T-cell (primary cell): ENCODE results near the gene PCMTD2. TPM values are rescaled to one million over a fixed set of nuclear protein-coding genes. Genes with fewer than 3 reads are reported as not detected.
A peak's percentile ranks its signal among the peaks of the same experiment; 100 is the strongest.

ENCODE experiments used
- ATAC-seq, 4 experiments: fragments of 200-7000 bp in 3 of 4; fragments of 150-1000 bp in 1 of 4; cut with Tn5 transposase; replicated peaks in 1 of 4; 1 replicate in 3 of 4; 2 replicates in 1 of 4; pipeline ENCODE4 v1.10.0; 2021; ENCODE audit warnings: moderate library complexity in 3 of 4, mild to moderate bottlenecking in 2 of 4, moderate number of reproducible peaks in 1 of 4
- CTCF ChIA-PET, 2 donors: fragments of 300-600 bp; sonication (Branson Sonifier 250); formaldehyde crosslinking; loops; one replicate each; lab custom pipeline; 2022; ENCODE audit warnings: antibody characterized with exemption in 2 of 2; lab: Charles Lee
- POLR2A ChIA-PET, 2 donors: fragments of 300-600 bp; sonication (Branson Sonifier 250); formaldehyde crosslinking; loops; one replicate each; lab custom pipeline; 2022; ENCODE audit warnings: antibody characterized with exemption in 2 of 2; lab: Charles Lee
- DNase-seq, 35 experiments: peaks; one replicate each; pipeline versions ENCODE4 v3.0.0 to v3.0.0-alpha.2; 2013 to 2023
- H3K27ac ChIP-seq: one replicate; pipeline ENCODE4 v1.5.1; 2013; ENCODE audit warnings: low read length
- H3K27me3 ChIP-seq, 2 experiments: replicated peaks in 1 of 2; 1 replicate in 1 of 2; 2 replicates in 1 of 2; pipeline versions ENCODE4 v1.6.1 to v1.7.0; 2013; ENCODE audit warnings: low read length in 1 of 2, mixed read lengths in 1 of 2; ENCODE audit not compliant: control insufficient read depth in 2 of 2, insufficient read depth in 2 of 2; ENCODE audit errors: extremely low read depth in 1 of 2
- H3K36me3 ChIP-seq, 2 donors: 1 replicate in 1 of 2; 2 replicates in 1 of 2; pipeline versions ENCODE4 v1.6.1 to v1.7.0; 2013; ENCODE audit warnings: low read length in 1 of 2; ENCODE audit not compliant: control insufficient read depth in 2 of 2, insufficient read depth in 1 of 2; ENCODE audit errors: extremely low read depth in 1 of 2
- H3K4me1 ChIP-seq, 2 experiments: 1 replicate in 1 of 2; 2 replicates in 1 of 2; pipeline versions ENCODE4 v1.6.1 to v1.7.0; 2013; ENCODE audit warnings: low read length in 2 of 2, mixed read lengths in 1 of 2; ENCODE audit not compliant: insufficient read depth in 2 of 2, control insufficient read depth in 1 of 2; ENCODE audit errors: extremely low read depth in 1 of 2
- H3K4me3 ChIP-seq, 2 donors: 1 replicate in 1 of 2; 2 replicates in 1 of 2; pipeline versions ENCODE4 v1.5.1 to v1.7.0; 2013; ENCODE audit warnings: mild to moderate bottlenecking in 2 of 2, low read length in 1 of 2, moderate library complexity in 1 of 2; ENCODE audit not compliant: control insufficient read depth in 1 of 2; ENCODE audit errors: extremely low read depth in 1 of 2
- H3K9me3 ChIP-seq: 2 replicates; pipeline ENCODE4 v1.7.0; 2013
- H3K27ac Mint-ChIP-seq, 2 donors: one replicate each; pipeline ENCODE4 v1.8.0; 2020 to 2021; ENCODE audit warnings: mild to moderate bottlenecking in 2 of 2, mixed read lengths in 2 of 2
- H3K27me3 Mint-ChIP-seq, 2 donors: one replicate each; pipeline ENCODE4 v1.8.0; 2021 to 2022; ENCODE audit warnings: mixed read lengths in 2 of 2
- H3K36me3 Mint-ChIP-seq: one replicate; pipeline ENCODE4 v1.8.0; 2021; ENCODE audit warnings: mixed read lengths
- H3K4me1 Mint-ChIP-seq, 3 donors: one replicate each; pipeline ENCODE4 v1.8.0; 2020 to 2022; ENCODE audit warnings: mixed read lengths in 3 of 3, mild to moderate bottlenecking in 1 of 3
- H3K4me3 Mint-ChIP-seq, 3 donors: one replicate each; pipeline ENCODE4 v1.8.0; 2020 to 2022; ENCODE audit warnings: mild to moderate bottlenecking in 3 of 3, mixed read lengths in 3 of 3, moderate library complexity in 3 of 3
- H3K9me3 Mint-ChIP-seq, 3 donors: one replicate each; pipeline ENCODE4 v1.8.0; 2020 to 2022; ENCODE audit warnings: mixed read lengths in 3 of 3
- WGBS: methylation state at CpG from one replicate; pipeline ENCODE4 v1.1.5; 2013; ENCODE audit warnings: missing lambda C conversion rate; ENCODE audit not compliant: insufficient coverage; 5-methylcytosine and 5-hydroxymethylcytosine counted together
- total RNA-seq, 35 experiments: library from RNA in 6 of 35; stranded (reverse) in 6 of 35; fragments of 120-200 nt in 1 of 35; gene quantifications; one replicate each; pipeline versions ENCODE4 v1.2.1 to v1.2.4 and lab custom pipeline; 2013 to 2026

Gene PCMTD2
- total RNA-seq, 5 donors from 2014 or later (not counting 1 experiment from before 2014, with no cell fraction given): 92.0 to 175 (median 160) TPM

GRCh38 chr20:64226686-64227580 lies 28.6 kb upstream of the PCMTD2 start:
- POLR2A ChIA-PET: no interaction called here
- H3K27ac Mint-ChIP-seq: no peak overlapping the region

GRCh38 chr20:64228086-64228653 lies 27.4 kb upstream of the PCMTD2 start:
- Histone ChIP-seq H3K4me3 (no peak overlapping the region), H3K9me3 (no peaks in the 10 kb centered on the region), H3K27ac (no peak overlapping the region), H3K4me1 (peaks cover 10 to 48% of the 10 kb centered on the region in 2 experiments), H3K36me3 (no peaks in the 10 kb centered on the region), H3K27me3 (peaks cover 0 to 16% of the 10 kb centered on the region in 2 experiments)
- CTCF ChIA-PET: no interaction called here
- Mint-ChIP-seq H3K4me3 (peak overlapping the region in 1 of 3 donors; percentile 19), H3K27me3 (peaks cover 0 to 11% of the 10 kb centered on the region in 2 donors), H3K36me3 (no peaks in the 10 kb centered on the region), H3K9me3 (no peaks in the 10 kb centered on the region), H3K27ac (peak overlapping the region in 1 of 2 donors; percentile 59), H3K4me1 (peaks cover 22 to 47% (median 41%) of the 10 kb centered on the region in 3 donors)
- ATAC-seq (no peak), DNase-seq (no peak)
- 90% methylated on average over 7 of the region's 8 CpGs for WGBS
- POLR2A ChIA-PET: interaction anchor here in 1 of 2 donors (1.0 kb wide), 1 partner anchor 29 kb away, joined by 4 read pairs; no protein-coding TSS in a partner anchor

More at GRCh38 chr20:64226686-64227580, 28.6 kb upstream of the PCMTD2 start:
- H3K36me3 Mint-ChIP-seq: no peaks in the 10 kb centered on the region
- Histone ChIP-seq H3K27ac (no peak overlapping the region), H3K36me3 (no peaks in the 10 kb centered on the region), H3K9me3 (no peaks in the 10 kb centered on the region), H3K4me3 (no peak overlapping the region), H3K27me3 (peaks cover 0 to 27% of the 10 kb centered on the region in 2 experiments), H3K4me1 (peaks cover 8 to 45% of the 10 kb centered on the region in 2 experiments)
- WGBS: 72% methylated on average over 19 of the region's 25 CpGs
- H3K4me1 Mint-ChIP-seq: peaks cover 22 to 42% (median 38%) of the 10 kb centered on the region in 3 donors
- CTCF ChIA-PET: no interaction called here
- DNase-seq: peak in 23 of 35 experiments; percentile 5 to 46 (median 20)
- peak overlapping the region in 2 of 3 donors; percentile 21 to 42 for H3K4me3 Mint-ChIP-seq
- peak; percentile 67 to 87 (median 82) for ATAC-seq
- no peaks in the 10 kb centered on the region for H3K9me3 Mint-ChIP-seq
- peaks cover 0 to 11% of the 10 kb centered on the region in 2 donors for H3K27me3 Mint-ChIP-seq

- WGBS: 80% methylated on average over 10 of the region's 14 CpGs
- ChIA-PET POLR2A (no interaction called here), CTCF (no interaction called here)
- no peak for DNase-seq
- Histone ChIP-seq H3K9me3 (no peaks in the 10 kb centered on the region), H3K36me3 (no peaks in the 10 kb centered on the region), H3K4me3 (no peak overlapping the region), H3K27me3 (peaks cover 0 to 11% of the 10 kb centered on the region in 2 experiments), H3K4me1 (peaks cover 10 to 54% of the 10 kb centered on the region in 2 experiments), H3K27ac (no peak overlapping the region)
- Mint-ChIP-seq H3K9me3 (no peaks in the 10 kb centered on the region), H3K4me3 (no peak overlapping the region), H3K27me3 (peaks cover 0 to 4% of the 10 kb centered on the region in 2 donors), H3K27ac (no peak overlapping the region), H3K4me1 (peaks cover 29 to 53% (median 45%) of the 10 kb centered on the region in 3 donors), H3K36me3 (no peaks in the 10 kb centered on the region)
- no peak for ATAC-seq
These were observed 26.6 kb upstream of the PCMTD2 start for GRCh38 chr20:64228751-64229506.

GRCh38 chr20:64229507-64230061 lies 26.0 kb upstream of the PCMTD2 start:
- H3K27ac Mint-ChIP-seq: peak overlapping the region in 1 of 2 donors; percentile 27
- DNase-seq (no peak), ATAC-seq (no peak)
- no peaks in the 10 kb centered on the region for H3K36me3 ChIP-seq
- H3K27me3 Mint-ChIP-seq: peaks cover 0 to 4% of the 10 kb centered on the region in 2 donors
- WGBS: 77% methylated on average over 6 of the region's 8 CpGs
- no peak overlapping the region for H3K4me3 Mint-ChIP-seq
- H3K4me1 Mint-ChIP-seq: peaks cover 29 to 50% (median 40%) of the 10 kb centered on the region in 3 donors
- ChIA-PET CTCF (no interaction called here), POLR2A (no interaction called here)
- H3K4me3 ChIP-seq: no peak overlapping the region
- H3K27me3 ChIP-seq: peaks cover 0 to 11% of the 10 kb centered on the region in 2 experiments
- peaks cover 10 to 50% of the 10 kb centered on the region in 2 experiments for H3K4me1 ChIP-seq
- no peaks in the 10 kb centered on the region for H3K36me3 Mint-ChIP-seq
- no peak overlapping the region for H3K27ac ChIP-seq
- H3K9me3 Mint-ChIP-seq: no peaks in the 10 kb centered on the region
- no peaks in the 10 kb centered on the region for H3K9me3 ChIP-seq

GRCh38 chr20:64230461-64231145 lies 24.9 kb upstream of the PCMTD2 start:
- Histone ChIP-seq H3K9me3 (no peaks in the 10 kb centered on the region), H3K27me3 (peaks cover 0 to 5% of the 10 kb centered on the region in 2 experiments), H3K27ac (no peak overlapping the region), H3K4me3 (no peak overlapping the region), H3K36me3 (no peaks in the 10 kb centered on the region), H3K4me1 (peaks cover 10 to 41% of the 10 kb centered on the region in 2 experiments)
- Mint-ChIP-seq H3K27ac (no peak overlapping the region), H3K27me3 (peaks cover 0 to 2% of the 10 kb centered on the region in 2 donors), H3K9me3 (no peaks in the 10 kb centered on the region), H3K36me3 (no peaks in the 10 kb centered on the region), H3K4me3 (no peak overlapping the region), H3K4me1 (peaks cover 29 to 43% (median 32%) of the 10 kb centered on the region in 3 donors)
- CTCF ChIA-PET: no interaction called here
- no peak for ATAC-seq
- DNase-seq: no peak
- POLR2A ChIA-PET: no interaction called here
- 87% methylated on average over 9 of the region's 22 CpGs for WGBS
